Fibroblast of villous mesenchyme (primary cell): ENCODE results near the gene TIGD7. TPM values are rescaled to one million over a fixed set of nuclear protein-coding genes. Genes with fewer than 3 reads are reported as not detected.

Source experiments
- DNase-seq: peaks from one replicate; pipeline ENCODE4 v3.0.0-alpha.2; 2010; ENCODE audit warnings: low read depth
- H3K4me3 ChIP-seq: 2 replicates; pipeline ENCODE4 v1.5.1; 2011; ENCODE audit warnings: low read depth, mild to moderate bottlenecking, low read length
- CTCF ChIP-seq: IDR thresholded peaks from 2 replicates; pipeline ENCODE4 v1.5.1; 2012; ENCODE audit warnings: low read depth, mild to moderate bottlenecking, low read length; ENCODE audit not compliant: insufficient read depth
- total RNA-seq: library from RNA; depleted of rRNA; stranded (reverse); fragments of >200 nt; gene quantifications from 2 replicates; pipeline ENCODE4 v1.2.3, GENCODE V29; 2012

TIGD7 gene
- total RNA-seq, 1 donor: 7.3 TPM

- no peak for TF ChIP-seq CTCF
- DNase-seq: no peak
Measured at GRCh38 chr16:3295783-3296182, 9.4 kb downstream of the TIGD7 start.

DNA sequence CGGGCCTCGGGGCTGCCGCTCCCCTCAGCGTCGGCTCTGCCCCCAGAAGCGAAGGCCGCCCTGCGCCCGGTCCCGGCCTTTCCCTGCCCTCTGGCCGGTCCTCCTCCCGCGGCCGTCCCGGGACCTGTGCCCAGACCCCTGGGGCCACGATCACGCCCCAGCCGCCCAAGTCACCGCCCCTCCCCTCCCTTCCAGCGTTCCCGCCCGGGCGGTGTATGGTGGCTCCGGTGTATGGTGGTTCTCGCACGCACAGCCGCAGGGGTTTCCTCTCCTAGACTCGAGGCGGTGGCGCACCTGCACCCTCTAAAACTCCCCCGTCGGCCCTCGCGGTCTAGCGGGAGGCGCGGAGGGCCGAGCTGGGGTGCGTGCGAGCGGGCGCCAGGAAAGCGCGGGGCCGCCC lies 10.0 kb downstream of the TIGD7 start:
- no peak for TF ChIP-seq CTCF
- no peak for DNase-seq
- H3K4me3 ChIP-seq: no peak overlapping the region

More at GRCh38 chr16:3295783-3296182, 9.4 kb downstream of the TIGD7 start:
- H3K4me3 ChIP-seq: no peak overlapping the region

DNA sequence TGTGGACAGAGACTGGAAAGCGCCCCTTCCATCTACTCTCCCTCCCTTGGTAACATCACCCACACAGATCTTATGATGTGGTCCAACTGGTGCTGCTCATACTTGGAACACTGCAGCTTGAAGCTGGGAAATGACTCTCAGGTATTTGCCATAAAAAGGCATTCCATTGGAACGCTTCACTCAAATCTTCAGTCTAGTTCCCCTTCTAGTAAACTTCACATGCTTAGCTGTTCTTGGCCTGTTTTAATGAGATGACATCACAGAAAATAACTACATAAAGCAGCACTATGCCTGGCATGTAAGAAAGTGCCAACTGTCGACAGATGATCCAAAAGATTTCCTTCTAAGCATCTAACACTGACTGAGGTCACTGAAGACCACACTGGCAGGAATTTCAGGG lies 12.6 kb downstream of the TIGD7 start:
- TF ChIP-seq CTCF: no peak
- peak; percentile 47 for DNase-seq
- no peak overlapping the region for H3K4me3 ChIP-seq

DNA sequence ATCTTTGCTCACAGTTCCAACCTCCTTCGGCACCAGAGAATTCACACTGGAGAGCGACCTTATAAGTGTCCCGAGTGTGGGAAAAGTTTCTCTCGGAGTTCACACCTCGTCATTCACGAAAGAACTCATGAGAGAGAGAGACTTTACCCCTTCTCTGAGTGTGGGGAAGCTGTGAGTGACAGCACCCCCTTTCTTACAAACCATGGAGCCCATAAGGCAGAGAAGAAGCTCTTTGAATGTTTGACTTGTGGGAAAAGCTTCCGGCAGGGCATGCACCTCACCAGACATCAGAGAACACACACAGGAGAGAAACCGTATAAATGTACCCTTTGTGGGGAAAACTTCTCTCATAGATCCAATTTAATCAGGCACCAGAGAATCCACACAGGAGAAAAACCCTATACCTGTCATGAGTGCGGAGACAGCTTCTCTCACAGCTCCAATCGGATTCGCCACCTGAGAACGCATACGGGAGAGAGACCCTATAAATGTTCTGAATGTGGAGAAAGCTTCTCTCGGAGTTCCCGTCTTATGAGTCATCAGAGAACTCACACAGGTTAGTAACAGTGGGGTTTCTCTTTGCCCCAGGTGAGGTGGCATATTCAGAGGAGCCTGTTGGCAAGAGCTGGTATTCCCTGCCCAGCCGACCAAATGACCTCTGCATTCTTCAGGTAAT lies 15.1 kb downstream of the TIGD7 start:
- H3K4me3 ChIP-seq: no peak overlapping the region
- no peak for TF ChIP-seq CTCF
- no peak for DNase-seq

DNA sequence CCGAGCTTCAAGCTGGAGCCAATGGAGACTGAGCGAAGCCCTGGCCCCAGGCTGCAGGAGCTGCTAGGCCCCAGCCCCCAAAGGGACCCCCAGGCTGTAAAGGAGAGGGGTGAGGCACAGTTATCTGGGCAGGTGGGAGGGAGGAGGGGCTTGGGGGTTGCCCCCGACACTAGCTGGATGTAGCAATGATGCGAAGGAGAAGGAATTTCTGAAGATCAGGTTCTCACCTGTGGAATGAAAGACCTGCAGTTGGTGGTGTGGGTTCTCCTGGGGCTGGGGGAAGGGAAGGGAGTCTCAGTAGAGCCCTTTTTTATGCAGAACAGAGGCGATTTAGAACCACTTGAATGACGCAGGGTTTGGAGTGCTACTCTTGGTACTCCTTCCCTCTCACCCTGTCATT lies 20.1 kb downstream of the TIGD7 start:
- H3K4me3 ChIP-seq: peak overlapping the region; percentile 97
- no peak for TF ChIP-seq CTCF

DNA sequence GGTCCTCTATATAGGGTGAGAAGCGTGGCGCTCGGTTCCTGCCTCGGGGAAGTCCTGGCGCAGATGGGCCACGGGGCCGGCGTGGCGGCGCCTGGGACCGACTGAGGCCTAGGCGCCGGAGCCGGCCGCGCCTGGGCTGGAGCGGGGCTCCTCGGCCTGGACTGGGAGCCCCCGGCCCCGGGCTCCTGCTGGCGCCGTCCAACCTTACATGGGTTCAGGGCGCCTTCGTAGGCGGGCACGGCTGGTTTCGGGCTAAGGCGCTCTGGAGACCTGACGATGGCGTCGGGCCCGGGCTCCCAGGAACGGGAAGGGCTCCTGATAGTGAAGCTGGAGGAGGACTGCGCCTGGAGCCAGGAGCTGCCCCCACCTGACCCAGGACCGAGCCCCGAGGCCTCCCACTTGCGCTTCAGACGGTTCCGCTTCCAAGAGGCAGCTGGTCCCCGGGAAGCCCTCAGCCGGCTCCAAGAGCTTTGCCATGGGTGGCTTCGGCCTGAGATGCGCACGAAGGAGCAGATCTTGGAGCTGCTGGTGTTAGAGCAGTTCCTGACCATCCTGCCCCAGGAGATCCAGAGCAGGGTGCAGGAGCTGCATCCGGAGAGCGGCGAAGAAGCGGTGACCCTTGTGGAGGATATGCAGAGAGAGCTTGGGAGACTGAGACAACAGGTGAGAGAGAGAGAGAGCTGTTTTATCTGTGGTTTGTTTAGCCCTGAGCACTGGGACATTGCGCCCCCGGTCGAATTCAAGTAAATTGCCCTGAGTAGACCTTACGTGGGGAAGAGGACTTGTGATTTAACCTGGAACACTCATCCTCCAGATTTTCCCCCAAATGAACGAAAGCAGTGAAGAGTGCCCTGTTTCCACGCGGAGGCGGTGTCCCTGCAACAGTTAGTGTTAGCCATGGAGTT lies 21.4 kb downstream of the TIGD7 start:
- peak; percentile 1 for TF ChIP-seq CTCF
- H3K4me3 ChIP-seq: peak overlapping the region; percentile 97
- peak; percentile 27 for DNase-seq

More for the DNA sequence above, 20.1 kb downstream of the TIGD7 start:
- DNase-seq: no peak
